GM23338 (cell line): ENCODE data around the gene ARPC5.

Source experiments
- CREB1 ChIP-seq: fragments of 250-450 bp; sonication (Bioruptor Pico); IDR thresholded peaks from 2 replicates; pipeline ENCODE4 v1.5.0; 2020; ENCODE audit warnings: low read depth, mild to moderate bottlenecking, moderate library complexity
- CTCF ChIP-seq, 2 experiments: fragments of 200-600 bp in 1 of 2; sonication (generic) in 1 of 2; conservative IDR thresholded peaks; 2 replicates each; pipeline versions ENCODE4 v1.5.1 to v1.6.1; 2016 to 2017; ENCODE audit warnings: antibody characterized with exemption in 2 of 2, low read depth in 2 of 2, mild to moderate bottlenecking in 2 of 2, moderate library complexity in 1 of 2
- EZH2 ChIP-seq: fragments of 200-600 bp; sonication (generic); IDR thresholded peaks from one replicate; pipeline ENCODE4 v1.8.0; 2017; ENCODE audit warnings: antibody characterized with exemption, mild to moderate bottlenecking, low read depth; ENCODE audit not compliant: unreplicated experiment
- EZH2phosphoT487 ChIP-seq: fragments of 200-600 bp; sonication (generic); IDR thresholded peaks from one replicate; pipeline ENCODE4 v1.8.1; 2018; ENCODE audit warnings: antibody characterized with exemption; ENCODE audit not compliant: unreplicated experiment
- JUNB ChIP-seq: IDR thresholded peaks from one replicate; pipeline ENCODE4 v1.6.1; 2016; ENCODE audit warnings: antibody characterized with exemption; ENCODE audit not compliant: unreplicated experiment
- NANOG ChIP-seq: IDR thresholded peaks from 2 replicates; pipeline ENCODE4 v1.6.1; 2016; ENCODE audit warnings: antibody characterized with exemption, borderline replicate concordance
- POLR2AphosphoS5 ChIP-seq: IDR thresholded peaks from 2 replicates; pipeline ENCODE4 v1.6.1; 2016; ENCODE audit warnings: antibody characterized with exemption, low read depth
- REST ChIP-seq: IDR thresholded peaks from one replicate; pipeline ENCODE4 v1.6.1; 2018; ENCODE audit warnings: antibody characterized with exemption; ENCODE audit not compliant: unreplicated experiment
- STAT1 ChIP-seq: IDR thresholded peaks from one replicate; pipeline ENCODE4 v1.6.1; 2016; ENCODE audit warnings: antibody characterized with exemption; ENCODE audit not compliant: unreplicated experiment
- ZNF331 ChIP-seq: fragments of 250-450 bp; sonication (Bioruptor Pico); IDR thresholded peaks from 2 replicates; pipeline ENCODE4 v1.5.0; 2020; ENCODE audit warnings: low read depth, mild to moderate bottlenecking, moderate library complexity

GRCh38 chr1:183656355-183656754, 20.8 kb upstream of the ARPC5 start:
- TF ChIP-seq POLR2AphosphoS5 (no peak), CTCF (conservative IDR thresholded peaks at IDR 0.05; ENCODE audit: low read depth in 2 of 2) (no peak), EZH2 (no peak), EZH2phosphoT487 (no peak), REST (no peak), JUNB (no peak), NANOG (no peak), CREB1 (CRISPR knock-in tag) (no peak), ZNF331 (CRISPR knock-in tag) (no peak), STAT1 (no peak)
